HepG2 (cell line): ENCODE measurements around the gene SLC16A13. TPM values are rescaled to one million over a fixed set of nuclear protein-coding genes. Genes with fewer than 3 reads are reported as not detected.

ENCODE experiments used
- ATAC-seq: fragments of 200-7000 bp; cut with Tn5 transposase; 3 replicates; pipeline ENCODE4 v1.9.1; 2020; ENCODE audit warnings: mild to moderate bottlenecking, moderate library complexity
- BruUV-seq: library from RNA; stranded (reverse); fragments of 400-500 nt; replicated peaks from 2 replicates; lab custom pipeline; 2021; lab: Mats Ljungman, UMichigan
- CTCF ChIA-PET: fragments of 300-600 bp; formaldehyde crosslinking; extraction: SDS; loops from one replicate; lab custom pipeline; 2021; ENCODE audit warnings: low total read pairs, inconsistent platforms, low intra/inter-chr PET ratio; lab: Yijun Ruan, JAX
- POLR2A ChIA-PET: fragments of 350-600 bp; sonication (Branson Sonifier 250); formaldehyde crosslinking; loops from one replicate; lab custom pipeline; 2020; ENCODE audit warnings: antibody characterized with exemption, inconsistent platforms; lab: Yijun Ruan, JAX
- DNase-seq: peaks from one replicate; pipeline ENCODE4 v3.0.0-alpha.2; 2015; ENCODE audit warnings: low spot score
- FAIRE-seq: peaks from 3 replicates; lab custom pipeline; 2011; peaks lifted over from hg19 to GRCh38; lab: Jason Lieb, UNC
- H2AFZ ChIP-seq: one replicate; pipeline ENCODE4 v1.6.1; 2011; ENCODE audit warnings: low read length, inconsistent platforms
- H3K27ac ChIP-seq: fragments of 300-600 bp; 3 replicates; pipeline ENCODE4 v1.8.0; 2011; ENCODE audit warnings: mixed run types, mild to moderate bottlenecking, mixed read lengths, low read length, inconsistent platforms; ENCODE audit not compliant: insufficient read depth; ENCODE audit errors: extremely low read length
- H3K27me3 ChIP-seq, 2 experiments: fragments of 200-600 bp in 1 of 2; 2 replicates in 1 of 2; 3 replicates in 1 of 2; pipeline versions ENCODE4 v1.6.0 to v1.8.0; 2011; ENCODE audit warnings: low read length in 2 of 2, mild to moderate bottlenecking in 2 of 2, moderate library complexity in 2 of 2, inconsistent platforms in 1 of 2; ENCODE audit not compliant: insufficient read depth in 2 of 2, control insufficient read depth in 1 of 2
- H3K36me3 ChIP-seq, 2 experiments: fragments of 200-600 bp in 1 of 2; replicated peaks in 1 of 2; 2 replicates in 1 of 2; 3 replicates in 1 of 2; pipeline versions ENCODE4 v1.5.1 to v1.8.0; 2011; ENCODE audit warnings: low read length in 2 of 2, inconsistent platforms in 1 of 2; ENCODE audit not compliant: insufficient read depth in 2 of 2, control insufficient read depth in 1 of 2
- H3K4me1 ChIP-seq: 2 replicates; pipeline ENCODE4 v1.5.1; 2012; ENCODE audit warnings: low read length, inconsistent platforms; ENCODE audit not compliant: insufficient read depth
- H3K4me2 ChIP-seq: 2 replicates; pipeline ENCODE4 v1.6.0; 2011; ENCODE audit warnings: low read depth, low read length, inconsistent platforms
- H3K4me3 ChIP-seq, 3 experiments: fragments of 200-600 bp in 1 of 3; sonication (generic), shearing (Covaris generic) in 1 of 3; replicated peaks in 1 of 3; 2 replicates each; pipeline ENCODE4 v1.5.1; 2011 to 2016; ENCODE audit warnings: low read length in 3 of 3, inconsistent platforms in 2 of 3, low read depth in 2 of 3, mild to moderate bottlenecking in 2 of 3, control low read depth in 1 of 3, mixed read lengths in 1 of 3; ENCODE audit not compliant: insufficient read depth in 1 of 3
- H3K79me2 ChIP-seq: one replicate; pipeline ENCODE4 v1.6.1; 2011; ENCODE audit warnings: low read length, inconsistent platforms; ENCODE audit not compliant: insufficient read depth
- H3K9ac ChIP-seq: 2 replicates; pipeline ENCODE4 v1.6.0; 2011; ENCODE audit warnings: mild to moderate bottlenecking, low read depth, low read length, inconsistent platforms; ENCODE audit not compliant: insufficient read depth
- H3K9me3 ChIP-seq: 2 replicates; pipeline ENCODE4 v1.5.1; 2012; ENCODE audit warnings: mild to moderate bottlenecking, low read length
- H4K20me1 ChIP-seq: 2 replicates; pipeline ENCODE4 v1.6.0; 2011; ENCODE audit warnings: inconsistent platforms, mild to moderate bottlenecking, low read length, moderate library complexity; ENCODE audit not compliant: insufficient read depth
- ASH2L ChIP-seq: fragments of 300-600, 200-600 bp; sonication (generic); IDR thresholded peaks from 2 replicates; pipeline ENCODE4 v1.7.0; 2017; ENCODE audit warnings: low read depth, mild to moderate bottlenecking, moderate library complexity, mixed read lengths, low read length; ENCODE audit not compliant: insufficient read length
- HOMEZ ChIP-seq: IDR thresholded peaks from 2 replicates; pipeline ENCODE4 v1.6.1; 2016; ENCODE audit warnings: low read depth
- KDM3A ChIP-seq: IDR thresholded peaks from 2 replicates; pipeline ENCODE4 v1.6.1; 2018; ENCODE audit warnings: low read depth, missing compliant biosample characterization
- KLF11 ChIP-seq: IDR thresholded peaks from 2 replicates; pipeline ENCODE4 v1.6.1; 2016; ENCODE audit warnings: missing compliant biosample characterization
- MAFK ChIP-seq, 2 experiments: IDR thresholded peaks in 1 of 2; conservative IDR thresholded peaks in 1 of 2; 2 replicates each; pipeline ENCODE4 v1.6.1; 2011; ENCODE audit warnings: improper control_type of control experiment in 2 of 2, low read length in 2 of 2
- PRDM4 ChIP-seq: sonication (generic); formaldehyde crosslinking; IDR thresholded peaks from 2 replicates; pipeline ENCODE4 v1.9.0; 2021; ENCODE audit warnings: missing genetic modification reagents, borderline replicate concordance
- ZC3H4 ChIP-seq: sonication (generic); formaldehyde crosslinking; IDR thresholded peaks from 2 replicates; pipeline ENCODE4 v1.4.0; 2020; ENCODE audit warnings: missing genetic modification reagents, borderline replicate concordance
- ZNF280D ChIP-seq: sonication (generic); formaldehyde crosslinking; IDR thresholded peaks from 2 replicates; pipeline ENCODE4 v1.5.1; 2020; ENCODE audit warnings: mild to moderate bottlenecking, missing genetic modification reagents
- ZNF329 ChIP-seq: sonication (generic); formaldehyde crosslinking; IDR thresholded peaks from 2 replicates; pipeline ENCODE4 v1.9.0; 2021; ENCODE audit warnings: low read depth, mild to moderate bottlenecking, missing genetic modification reagents
- ZNF768 ChIP-seq: sonication (generic); formaldehyde crosslinking; IDR thresholded peaks from 2 replicates; pipeline ENCODE4 v1.4.0; 2020; ENCODE audit warnings: missing genetic modification reagents
- WGBS: methylation state at CpG from one replicate; pipeline ENCODE4 v1.1.6; 2017; ENCODE audit warnings: low lambda C conversion rate; 5-methylcytosine and 5-hydroxymethylcytosine counted together
- in situ Hi-C: cut with HindIII; loops from 2 replicates; pipeline ENCODE4 v1.10.0; 2017; ENCODE audit warnings: low pct_unique_long_range_greater_than_20kb; ENCODE audit not compliant: extremely low pct_ligation_motif_present
- intact Hi-C: fragments of 100-400 bp; cut with micrococcal nuclease; formaldehyde crosslinking; loops from one replicate; pipeline ENCODE4 v1.10.0; 2022; ENCODE audit not compliant: unreplicated experiment
- polyA plus RNA-seq, 8 experiments: library from polyadenylated mRNA; depleted of rRNA in 3 of 8; stranded (reverse) in 7 of 8; unstranded in 1 of 8; fragments of >200 nt; fragmentation: Illumina TruSeq in 4 of 8; extraction: Trizol in 4 of 8; gene quantifications; 2 replicates each; pipeline versions ENCODE4 v1.2.1 to v1.2.3, GENCODE V29; 2011 to 2016; ENCODE audit warnings: low read depth in 4 of 8, missing spikeins in 1 of 8, mixed read lengths in 1 of 8; ENCODE audit not compliant: insufficient read depth in 1 of 8
- total RNA-seq, 5 experiments: library from RNA; depleted of rRNA; stranded (reverse); fragments of >200 nt; fragmentation: Illumina TruSeq; extraction: Trizol; gene quantifications; 2 replicates each; pipeline ENCODE4 v1.2.3, GENCODE V29; 2016; ENCODE audit warnings: low read depth in 1 of 5
- TF ChIP-seq, protein P1 (sequence below): IDR thresholded peaks from 2 replicates; pipeline ENCODE4 v1.6.1; 2012; ENCODE audit warnings: low read depth, low read length, improper control_type of control experiment

Gene SLC16A13
- total and polyA plus RNA-seq, 2 of the 13 experiments (the other 11 are each of a cell fraction or from before 2014, with no cell fraction given) = 2.2 to 3.0 TPM

DNA sequence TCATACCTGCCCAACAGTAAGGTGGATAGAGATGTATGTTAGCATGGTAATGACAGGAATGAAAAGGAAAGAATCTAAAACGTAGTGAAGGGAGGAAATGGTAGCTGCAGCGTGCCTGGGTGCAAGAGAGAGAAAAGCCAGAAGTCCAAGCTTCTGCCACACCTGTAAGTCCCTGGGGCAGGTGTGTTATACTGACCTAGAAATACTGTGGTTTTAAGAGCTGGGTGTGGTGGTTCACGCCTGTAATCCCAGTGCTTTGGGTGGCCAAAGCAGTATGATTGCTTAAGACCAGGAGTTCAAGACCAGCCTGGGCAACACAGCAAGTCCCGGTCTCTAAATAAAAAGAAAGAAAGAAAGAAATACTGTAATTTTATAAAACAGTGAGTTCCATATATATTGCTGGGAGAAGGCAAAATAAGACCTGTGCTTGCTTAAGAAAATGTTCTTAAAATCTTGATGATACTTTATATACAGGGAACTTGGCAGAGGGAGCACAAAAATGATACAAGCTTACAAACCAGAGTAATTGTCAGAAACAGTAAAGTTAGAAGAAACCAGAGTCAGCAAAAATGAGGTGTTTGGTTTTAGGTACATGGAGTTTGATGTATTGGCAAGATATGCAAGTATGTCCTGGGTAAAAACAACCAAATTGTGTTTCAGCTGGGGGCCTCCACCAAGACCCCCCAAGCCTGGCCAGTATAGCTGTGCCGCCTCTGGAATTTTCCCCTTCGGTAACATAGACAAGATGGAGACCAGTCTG, 33.3 kb upstream of the SLC16A13 start (continued):
- TF ChIP-seq PRDM4 (CRISPR knock-in tag) (no peak), ASH2L (no peak), ZNF329 (CRISPR knock-in tag) (no peak), KDM3A (CRISPR knock-in tag) (no peak), ZC3H4 (CRISPR knock-in tag) (no peak), MAFK (conservative IDR thresholded peaks at IDR 0.05 in 1 of 2, IDR thresholded peaks at IDR 0.05 in 1 of 2; ENCODE audit: low read length in 2 of 2) (peak; percentile 66 to 75)

DNA sequence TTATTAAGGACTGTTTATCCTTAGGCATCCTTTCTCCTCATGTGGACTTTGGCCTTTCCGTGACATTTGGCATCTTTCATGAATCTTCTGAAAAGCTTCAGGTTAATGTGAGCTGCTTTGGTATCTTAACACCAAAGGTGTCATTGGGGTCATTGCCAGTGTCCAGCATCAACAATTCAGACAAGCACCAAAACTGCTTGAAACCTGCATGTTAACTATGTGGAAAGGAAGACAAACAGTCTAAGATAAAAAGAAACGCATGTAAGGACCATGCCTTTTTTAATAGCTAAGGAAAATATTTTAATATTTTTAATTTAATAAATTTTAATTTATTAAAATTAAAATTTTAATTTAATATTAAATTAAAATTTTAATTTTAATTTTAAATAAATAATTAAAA, 32.1 kb upstream of the SLC16A13 start:
- in situ Hi-C loops = loop anchor here (5.0 to 10.0 kb wide), 2 partner anchors 91 to 149 kb away; no protein-coding TSS in a partner anchor
- DNase-seq = no peak
- no peak overlapping the region for H3K9ac ChIP-seq
- no peak overlapping the region for H2AFZ ChIP-seq
- BruUV-seq = no TSS peak
- H3K79me2 ChIP-seq = no peaks in the 10 kb centered on the region
- H3K36me3 ChIP-seq = peaks cover 15 to 49% of the 10 kb centered on the region in 2 experiments; a peak in 4 of 5 replicates
- intact Hi-C loops = loop anchor here (1.0 kb wide), 1 partner anchor 19 kb away; no protein-coding TSS in a partner anchor
- H3K4me2 ChIP-seq = no peak overlapping the region
- WGBS = 100% methylated on average over 2 of the region's 2 CpGs
- no peak overlapping the region for H3K4me3 ChIP-seq
- ATAC-seq = no peak
- ChIA-PET POLR2A (interaction anchor here (1.1 kb wide), 1 partner anchor 14 kb away, joined by 3 read pairs; no protein-coding TSS in a partner anchor), CTCF (interaction anchor here (1.6 to 1.9 kb wide), 4 partner anchors 18 to 160 kb away, joined by 6 to 14 read pairs (median 10); partner anchors contain the start of gene BCL6B)
- peaks cover 4% of the 10 kb centered on the region; the same call in 1 of the 2 replicates for H4K20me1 ChIP-seq
- no peak overlapping the region for H3K27ac ChIP-seq
- H3K4me1 ChIP-seq = no peaks in the 10 kb centered on the region
- H3K27me3 ChIP-seq = no peaks in the 10 kb centered on the region
- H3K9me3 ChIP-seq = no peaks in the 10 kb centered on the region
- FAIRE-seq = no peak
- TF ChIP-seq ZNF768 (no peak), ZNF280D (CRISPR knock-in tag) (no peak), HOMEZ (no peak), KLF11 (no peak)
- TF ChIP-seq, protein P1, sequence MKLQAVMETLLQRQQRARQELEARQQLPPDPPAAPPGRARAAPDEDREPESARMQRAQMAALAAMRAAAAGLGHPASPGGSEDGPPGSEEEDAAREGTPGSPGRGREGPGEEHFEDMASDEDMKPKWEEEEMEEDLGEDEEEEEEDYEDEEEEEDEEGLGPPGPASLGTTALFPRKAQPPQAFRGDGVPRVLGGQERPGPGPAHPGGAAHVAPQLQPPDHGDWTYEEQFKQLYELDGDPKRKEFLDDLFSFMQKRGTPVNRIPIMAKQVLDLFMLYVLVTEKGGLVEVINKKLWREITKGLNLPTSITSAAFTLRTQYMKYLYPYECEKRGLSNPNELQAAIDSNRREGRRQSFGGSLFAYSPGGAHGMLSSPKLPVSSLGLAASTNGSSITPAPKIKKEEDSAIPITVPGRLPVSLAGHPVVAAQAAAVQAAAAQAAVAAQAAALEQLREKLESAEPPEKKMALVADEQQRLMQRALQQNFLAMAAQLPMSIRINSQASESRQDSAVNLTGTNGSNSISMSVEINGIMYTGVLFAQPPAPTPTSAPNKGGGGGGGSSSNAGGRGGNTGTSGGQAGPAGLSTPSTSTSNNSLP = peak; percentile 28; the same call in 1 of the 2 replicates
